ENCODE data around the gene NMNAT2.
A peak's percentile ranks its signal among the peaks of the same experiment; 100 is the strongest.

Gene NMNAT2

GRCh38 chr1:183300828-183301227 is 117.4 kb downstream of the NMNAT2 start:
- no peak for DNase-seq (ENCODE audit: low spot score)
- H3K27ac ChIP-seq: peak overlapping the region; percentile 60 to 89
- no peak overlapping the region for H3K4me3 ChIP-seq
- TF ChIP-seq CTCF (IDR thresholded peaks at IDR 0.05): no peak

DNA sequence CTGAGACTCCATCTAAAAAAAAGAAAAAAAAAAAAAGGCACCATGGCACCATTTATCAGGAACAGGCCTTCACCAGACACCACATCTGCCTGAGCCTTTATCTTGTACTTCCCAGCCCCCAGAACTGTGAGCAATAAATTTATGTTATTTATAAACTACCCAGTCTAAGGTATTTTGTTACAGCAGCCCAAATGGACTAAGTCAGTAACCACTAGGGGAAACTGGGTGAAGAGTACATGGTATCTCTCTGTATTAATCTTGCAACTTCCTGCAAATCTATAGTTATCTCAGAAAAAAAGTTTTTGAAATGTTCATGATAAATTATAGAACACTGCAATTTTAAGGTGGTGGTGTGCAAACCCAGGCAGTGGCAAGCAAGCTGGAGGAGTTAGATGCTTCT is 117.8 kb downstream of the NMNAT2 start:
- no peak for TF ChIP-seq CTCF (IDR thresholded peaks at IDR 0.05)
- no peak for DNase-seq (ENCODE audit: low spot score)
- peak overlapping the region in 1 of 2 donors; percentile 89 for H3K27ac ChIP-seq
- no peak overlapping the region for H3K4me3 ChIP-seq

DNA sequence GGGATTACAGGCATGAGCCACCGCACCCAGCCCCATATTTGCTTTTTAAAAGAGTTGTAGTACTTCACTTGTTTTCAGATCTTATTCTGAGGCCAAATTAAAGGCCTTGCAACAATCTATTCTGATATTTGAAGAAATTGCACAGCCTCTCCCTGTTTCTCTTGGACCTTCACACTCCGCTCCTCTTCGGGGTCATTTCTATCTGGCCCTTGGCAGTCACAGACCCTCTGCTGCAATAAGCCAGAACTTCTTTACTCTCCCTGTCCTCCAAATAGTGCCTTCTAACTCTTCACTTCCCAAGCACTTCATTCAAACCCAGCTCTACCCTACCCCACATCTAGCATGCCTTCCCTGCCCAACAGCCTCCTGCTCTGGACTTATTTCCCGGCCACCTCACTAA is 121.4 kb downstream of the NMNAT2 start:
- H3K27ac ChIP-seq: peak overlapping the region in 1 of 2 donors; percentile 38
- no peak for DNase-seq (ENCODE audit: low spot score)
- no peak for TF ChIP-seq CTCF (IDR thresholded peaks at IDR 0.05)
- H3K4me3 ChIP-seq: no peak overlapping the region

DNA sequence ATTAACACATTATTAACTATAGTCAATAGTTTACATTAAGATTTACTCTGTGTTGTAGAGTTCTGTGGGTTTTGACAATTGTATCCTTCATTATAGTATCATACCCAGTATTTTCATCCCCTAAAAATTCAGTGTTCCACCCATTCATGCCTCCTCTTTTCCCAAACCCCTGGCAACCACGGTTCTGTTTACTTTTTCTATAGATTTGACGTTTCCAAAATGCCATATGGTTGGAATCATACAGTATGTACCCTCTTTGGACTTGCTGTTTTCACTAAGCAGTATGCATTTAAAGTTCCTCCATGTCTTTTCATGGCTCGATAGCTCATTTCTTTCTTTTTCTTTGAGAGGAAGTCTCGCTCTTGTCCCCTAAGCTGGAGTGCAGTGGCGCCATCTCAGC is 122.7 kb downstream of the NMNAT2 start:
- no peak overlapping the region for H3K4me3 ChIP-seq
- TF ChIP-seq CTCF (IDR thresholded peaks at IDR 0.05): no peak
- DNase-seq (ENCODE audit: low spot score): no peak
- H3K27ac ChIP-seq: no peak overlapping the region

GRCh38 chr1:183293876-183294275 is 124.3 kb downstream of the NMNAT2 start:
- Histone ChIP-seq H3K4me3 (no peak overlapping the region), H3K27ac (no peak overlapping the region)
- TF ChIP-seq CTCF (IDR thresholded peaks at IDR 0.05): no peak
- no peak for DNase-seq (ENCODE audit: low spot score)

- no peak for DNase-seq (ENCODE audit: low spot score)
- H3K27ac ChIP-seq: no peak overlapping the region
- TF ChIP-seq CTCF (IDR thresholded peaks at IDR 0.05): no peak
- no peak overlapping the region for H3K4me3 ChIP-seq
Observed at GRCh38 chr1:183293241-183293640, 124.9 kb downstream of the NMNAT2 start.

DNA sequence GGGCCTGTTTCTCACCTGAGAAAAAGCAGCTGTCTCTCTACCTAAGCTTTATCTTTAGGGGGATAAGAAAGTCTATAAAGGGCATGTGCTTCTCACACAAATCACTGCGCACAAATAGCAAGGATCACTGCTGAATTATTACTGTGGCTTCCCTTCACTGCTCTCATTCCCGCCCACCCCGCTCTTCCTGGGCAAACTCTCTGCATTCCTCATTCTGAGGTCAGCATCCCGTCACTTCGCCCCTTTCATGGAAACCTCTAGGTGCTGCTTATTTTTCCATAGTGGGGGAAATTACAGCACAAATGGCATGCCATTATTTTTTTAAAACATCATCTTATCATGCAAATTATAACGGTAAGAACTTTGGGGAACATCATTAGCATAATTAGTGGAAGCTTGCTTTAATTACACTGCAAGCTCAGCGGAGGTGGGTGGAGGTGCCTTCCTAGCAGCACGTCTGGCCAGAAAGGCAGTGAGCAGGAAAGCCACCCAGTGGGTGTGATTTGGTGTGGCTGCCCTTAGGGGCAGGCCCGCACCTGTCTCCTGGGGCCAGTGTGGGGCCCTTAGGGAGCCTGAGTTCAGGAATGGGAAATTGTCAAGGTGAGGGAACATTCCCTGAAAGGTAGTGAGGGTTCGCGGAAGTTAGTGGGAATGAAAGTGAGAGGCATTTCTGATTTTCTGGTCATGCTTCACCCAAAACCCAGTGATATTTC is 126.2 kb downstream of the NMNAT2 start:
- H3K4me3 ChIP-seq: no peak overlapping the region
- no peak for TF ChIP-seq CTCF (IDR thresholded peaks at IDR 0.05)
- peak overlapping the region; percentile 70 to 89 for H3K27ac ChIP-seq
- no peak for DNase-seq (ENCODE audit: low spot score)
